GM23248 (cell line): ENCODE data around the gene BASP1.

Experiments
- EZH2 ChIP-seq: fragments of 200-600 bp; sonication (generic); IDR thresholded peaks from 2 replicates; pipeline ENCODE4 v1.6.1; 2018; ENCODE audit warnings: antibody characterized with exemption, mild to moderate bottlenecking; ENCODE audit not compliant: insufficient read depth, poor library complexity, severe bottlenecking
- EZH2phosphoT487 ChIP-seq: fragments of 200-600 bp; sonication (generic); IDR thresholded peaks from 2 replicates; pipeline ENCODE4 v1.6.1; 2018; ENCODE audit warnings: antibody characterized with exemption, moderate library complexity, mild to moderate bottlenecking, low read depth; ENCODE audit not compliant: insufficient read depth

DNA sequence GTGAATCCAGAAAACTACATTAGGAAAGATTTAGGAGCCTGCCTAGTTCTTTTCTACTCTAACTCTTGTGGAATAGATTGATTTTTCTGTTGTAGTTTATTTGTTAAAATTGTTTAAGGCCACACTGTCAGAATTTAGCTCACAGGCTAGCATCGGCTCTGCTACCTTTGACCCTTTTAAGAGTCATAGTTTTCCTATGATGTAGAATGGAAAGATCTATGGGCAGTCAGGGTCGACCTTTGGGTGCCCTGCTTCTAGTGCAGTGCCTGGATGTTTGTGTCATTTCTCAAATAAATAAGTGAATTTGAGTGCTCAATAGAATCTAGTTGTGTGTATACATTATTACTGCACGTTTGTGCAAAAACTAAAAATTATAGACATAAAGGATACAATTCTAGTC, 38.7 kb downstream of the BASP1 start:
- TF ChIP-seq EZH2phosphoT487 = no peak
- no peak for TF ChIP-seq EZH2
